Measurements from ENCODE around the gene FOXP1.

FOXP1 gene

DNA sequence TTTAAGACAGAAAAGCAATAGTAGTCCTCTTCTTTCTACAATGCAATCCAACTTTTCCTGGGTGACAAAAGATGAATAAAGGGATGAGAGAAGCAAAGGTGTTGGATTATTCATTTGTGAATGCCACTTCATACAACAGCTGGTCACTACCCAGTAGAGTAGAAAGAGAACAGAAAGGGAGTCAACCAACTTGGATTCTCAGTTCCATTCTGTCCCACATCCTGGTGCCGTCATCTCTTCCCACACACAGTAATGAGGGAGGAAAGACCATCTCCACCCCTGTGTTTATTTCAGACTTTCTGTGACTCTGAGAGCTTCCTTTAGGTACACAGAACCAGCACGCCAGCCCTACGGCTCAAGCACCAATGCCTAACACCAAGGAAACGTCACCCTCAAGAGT, 71.0 kb downstream of the FOXP1 start:
- Histone ChIP-seq H3K9me3 (ENCODE audit: control insufficient read depth in 1 of 2, low read length in 2 of 2) (no peaks in the 10 kb centered on the region), H3K27ac (ENCODE audit: low read depth, low read length) (no peak overlapping the region), H3K9ac (ENCODE audit: low read depth in 1 of 2, low read length in 2 of 2) (no peak overlapping the region), H3K36me3 (ENCODE audit: control insufficient read depth in 1 of 2, insufficient read depth in 2 of 2, low read length in 2 of 2) (no peaks in the 10 kb centered on the region), H3K27me3 (ENCODE audit: control insufficient read depth in 1 of 2, insufficient read depth in 2 of 2, low read length in 2 of 2) (no peaks in the 10 kb centered on the region), H3K4me3 (ENCODE audit: low read depth in 1 of 2, low read length in 2 of 2) (no peak overlapping the region), H3K4me1 (ENCODE audit: control insufficient read depth in 1 of 2, insufficient read depth in 2 of 2, low read length in 2 of 2) (no peaks in the 10 kb centered on the region)

DNA sequence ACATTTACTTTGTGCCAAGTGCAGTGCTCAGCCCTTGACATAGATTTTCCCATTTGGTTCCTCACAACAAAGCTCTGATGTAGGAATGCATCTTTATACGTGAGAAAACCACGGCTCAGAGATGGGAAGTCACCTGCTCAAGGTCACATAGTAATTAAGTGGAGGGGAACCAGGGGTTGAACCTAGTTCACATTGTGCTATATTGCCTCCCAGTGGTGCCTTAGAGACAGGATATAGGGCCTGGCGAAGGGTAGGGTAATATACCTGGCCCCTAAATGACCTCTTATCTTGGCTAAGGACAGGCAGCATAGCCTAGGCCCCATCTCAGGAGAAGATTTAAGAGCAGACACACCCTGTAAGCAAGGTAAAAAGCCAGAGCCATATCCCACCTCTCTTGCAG, 71.5 kb downstream of the FOXP1 start:
- Histone ChIP-seq H3K9me3 (ENCODE audit: control insufficient read depth in 1 of 2, low read length in 2 of 2) (no peaks in the 10 kb centered on the region), H3K27me3 (ENCODE audit: control insufficient read depth in 1 of 2, insufficient read depth in 2 of 2, low read length in 2 of 2) (no peaks in the 10 kb centered on the region), H3K4me1 (ENCODE audit: control insufficient read depth in 1 of 2, insufficient read depth in 2 of 2, low read length in 2 of 2) (no peaks in the 10 kb centered on the region), H3K27ac (ENCODE audit: low read depth, low read length) (no peak overlapping the region), H3K9ac (ENCODE audit: low read depth in 1 of 2, low read length in 2 of 2) (no peak overlapping the region), H3K4me3 (ENCODE audit: low read depth in 1 of 2, low read length in 2 of 2) (no peak overlapping the region), H3K36me3 (ENCODE audit: control insufficient read depth in 1 of 2, insufficient read depth in 2 of 2, low read length in 2 of 2) (no peaks in the 10 kb centered on the region)

DNA sequence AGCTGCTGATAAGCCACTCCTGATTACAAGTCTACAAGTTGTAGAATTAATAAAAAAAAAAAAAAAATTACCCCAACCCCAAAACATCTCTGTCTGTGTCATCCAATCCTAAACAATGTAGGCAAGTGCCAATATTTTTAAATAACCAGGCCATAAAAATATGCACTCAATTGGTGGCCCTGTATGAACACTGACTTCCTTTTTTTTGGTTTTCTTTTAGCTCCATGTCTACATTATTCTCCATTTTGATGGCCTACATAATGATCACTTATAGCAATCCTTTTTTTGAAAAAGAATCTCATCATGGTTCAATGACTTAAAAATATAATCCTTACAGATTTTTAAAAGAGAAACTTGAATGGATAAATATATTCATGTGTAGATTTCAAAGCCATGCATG, 72.1 kb downstream of the FOXP1 start:
- Histone ChIP-seq H3K36me3 (ENCODE audit: control insufficient read depth in 1 of 2, insufficient read depth in 2 of 2, low read length in 2 of 2) (no peaks in the 10 kb centered on the region), H3K27me3 (ENCODE audit: control insufficient read depth in 1 of 2, insufficient read depth in 2 of 2, low read length in 2 of 2) (no peaks in the 10 kb centered on the region), H3K4me1 (ENCODE audit: control insufficient read depth in 1 of 2, insufficient read depth in 2 of 2, low read length in 2 of 2) (no peaks in the 10 kb centered on the region), H3K9me3 (ENCODE audit: control insufficient read depth in 1 of 2, low read length in 2 of 2) (no peaks in the 10 kb centered on the region), H3K9ac (ENCODE audit: low read depth in 1 of 2, low read length in 2 of 2) (no peak overlapping the region), H3K27ac (ENCODE audit: low read depth, low read length) (no peak overlapping the region), H3K4me3 (ENCODE audit: low read depth in 1 of 2, low read length in 2 of 2) (no peak overlapping the region)

DNA sequence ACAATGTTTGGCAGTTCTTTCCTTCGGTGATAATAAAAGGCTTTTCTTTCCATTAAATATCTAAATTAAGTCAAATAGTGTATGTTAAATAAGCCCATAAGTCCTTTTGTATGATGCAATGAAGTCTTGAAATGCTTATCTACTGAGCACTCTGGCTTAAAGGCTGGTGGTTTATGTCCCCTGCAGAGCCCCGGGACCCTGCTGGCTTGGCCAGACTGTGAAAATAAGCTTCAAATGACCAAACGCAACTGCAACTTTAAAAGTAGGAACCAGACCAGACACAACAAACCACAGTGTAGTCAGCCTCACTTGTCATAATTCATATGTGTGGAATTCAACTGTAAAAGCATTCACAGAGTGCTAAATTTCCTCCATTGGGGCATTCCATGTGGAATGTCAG, 72.5 kb downstream of the FOXP1 start:
- H3K9me3 ChIP-seq (ENCODE audit: control insufficient read depth in 1 of 2, low read length in 2 of 2) = no peaks in the 10 kb centered on the region
- H3K4me1 ChIP-seq (ENCODE audit: control insufficient read depth in 1 of 2, insufficient read depth in 2 of 2, low read length in 2 of 2) = no peaks in the 10 kb centered on the region
- H3K9ac ChIP-seq (ENCODE audit: low read depth in 1 of 2, low read length in 2 of 2) = no peak overlapping the region
- H3K27ac ChIP-seq (ENCODE audit: low read depth, low read length) = no peak overlapping the region
- no peaks in the 10 kb centered on the region for H3K36me3 ChIP-seq (ENCODE audit: control insufficient read depth in 1 of 2, insufficient read depth in 2 of 2, low read length in 2 of 2)
- no peak overlapping the region for H3K4me3 ChIP-seq (ENCODE audit: low read depth in 1 of 2, low read length in 2 of 2)
- no peaks in the 10 kb centered on the region for H3K27me3 ChIP-seq (ENCODE audit: control insufficient read depth in 1 of 2, insufficient read depth in 2 of 2, low read length in 2 of 2)

DNA sequence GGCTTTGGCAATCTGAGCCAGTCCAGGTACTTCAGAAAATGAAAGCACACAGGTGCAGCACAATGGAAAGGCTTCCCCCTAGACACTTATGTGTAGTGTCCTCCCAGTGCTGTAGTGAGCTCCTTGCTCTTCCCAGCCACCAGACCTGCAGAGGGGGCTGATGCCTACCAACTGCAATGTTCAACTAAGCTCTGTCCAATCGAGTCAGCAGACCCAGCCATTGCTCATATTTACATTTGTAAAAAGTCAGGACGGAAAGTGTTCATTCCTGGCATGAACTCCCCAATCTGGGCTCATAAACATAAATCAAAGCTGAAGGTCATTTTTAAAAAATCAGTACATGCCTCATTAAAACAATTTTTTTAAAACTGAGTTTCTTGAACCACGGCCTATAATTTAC, 73.0 kb downstream of the FOXP1 start:
- no peak overlapping the region for H3K9ac ChIP-seq (ENCODE audit: low read depth in 1 of 2, low read length in 2 of 2)
- H3K4me1 ChIP-seq (ENCODE audit: control insufficient read depth in 1 of 2, insufficient read depth in 2 of 2, low read length in 2 of 2) = no peaks in the 10 kb centered on the region
- no peaks in the 10 kb centered on the region for H3K36me3 ChIP-seq (ENCODE audit: control insufficient read depth in 1 of 2, insufficient read depth in 2 of 2, low read length in 2 of 2)
- H3K4me3 ChIP-seq (ENCODE audit: low read depth in 1 of 2, low read length in 2 of 2) = no peak overlapping the region
- H3K27me3 ChIP-seq (ENCODE audit: control insufficient read depth in 1 of 2, insufficient read depth in 2 of 2, low read length in 2 of 2) = no peaks in the 10 kb centered on the region
- no peak overlapping the region for H3K27ac ChIP-seq (ENCODE audit: low read depth, low read length)
- H3K9me3 ChIP-seq (ENCODE audit: control insufficient read depth in 1 of 2, low read length in 2 of 2) = no peaks in the 10 kb centered on the region

DNA sequence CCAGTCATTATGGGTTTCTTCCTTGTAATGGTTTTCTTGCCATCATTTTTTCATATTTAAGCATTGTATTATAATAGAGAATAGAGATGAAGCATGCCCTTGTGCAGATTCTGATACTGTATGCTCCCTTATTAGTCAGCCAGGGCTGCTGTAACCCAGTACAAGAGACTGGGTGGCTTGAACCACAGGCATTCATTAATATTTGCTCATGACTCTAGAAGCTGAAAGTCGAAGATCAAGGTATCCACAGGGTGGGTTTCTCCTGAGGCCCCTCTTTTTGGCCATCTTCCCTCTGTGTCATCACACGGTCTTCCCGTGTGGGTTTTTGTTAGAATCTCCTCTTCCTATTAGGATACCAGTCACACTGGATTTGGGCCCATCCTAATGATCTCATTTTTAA, 74.5 kb downstream of the FOXP1 start:
- no peak overlapping the region for H3K27ac ChIP-seq (ENCODE audit: low read depth, low read length)
- H3K36me3 ChIP-seq (ENCODE audit: control insufficient read depth in 1 of 2, insufficient read depth in 2 of 2, low read length in 2 of 2) = no peaks in the 10 kb centered on the region
- H3K4me1 ChIP-seq (ENCODE audit: control insufficient read depth in 1 of 2, insufficient read depth in 2 of 2, low read length in 2 of 2) = no peaks in the 10 kb centered on the region
- no peak overlapping the region for H3K9ac ChIP-seq (ENCODE audit: low read depth in 1 of 2, low read length in 2 of 2)
- H3K27me3 ChIP-seq (ENCODE audit: control insufficient read depth in 1 of 2, insufficient read depth in 2 of 2, low read length in 2 of 2) = no peaks in the 10 kb centered on the region
- H3K4me3 ChIP-seq (ENCODE audit: low read depth in 1 of 2, low read length in 2 of 2) = no peak overlapping the region
- H3K9me3 ChIP-seq (ENCODE audit: control insufficient read depth in 1 of 2, low read length in 2 of 2) = no peaks in the 10 kb centered on the region

DNA sequence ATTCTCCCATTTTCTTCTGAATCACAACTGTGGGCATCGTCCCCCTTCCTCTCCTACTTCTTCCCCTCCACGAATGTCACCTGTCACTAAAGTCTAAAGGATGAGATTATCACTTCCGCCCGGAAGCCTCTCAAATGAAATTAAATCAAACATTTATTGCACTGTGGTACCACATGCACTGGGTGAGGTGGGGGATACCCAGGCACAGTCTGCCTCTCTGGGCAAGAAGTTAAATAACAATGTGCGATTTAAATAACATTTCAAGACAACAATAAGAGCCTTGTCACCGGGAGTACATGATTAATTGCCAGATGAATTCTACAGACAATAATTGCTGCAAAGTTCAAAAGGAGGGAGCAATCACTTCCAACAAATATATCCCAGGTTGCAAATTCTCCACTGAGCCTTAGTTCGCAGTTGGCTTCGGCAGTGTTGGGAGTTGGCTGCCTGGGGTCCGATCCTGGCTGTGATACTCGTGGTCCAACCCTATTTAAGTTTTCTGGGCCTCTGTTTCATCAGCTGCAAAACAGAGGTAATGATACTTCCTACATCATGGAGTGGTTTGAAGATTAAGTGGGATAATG, 77.7 kb downstream of the FOXP1 start:
- H3K9me3 ChIP-seq (ENCODE audit: control insufficient read depth in 1 of 2, low read length in 2 of 2) = no peaks in the 10 kb centered on the region

DNA sequence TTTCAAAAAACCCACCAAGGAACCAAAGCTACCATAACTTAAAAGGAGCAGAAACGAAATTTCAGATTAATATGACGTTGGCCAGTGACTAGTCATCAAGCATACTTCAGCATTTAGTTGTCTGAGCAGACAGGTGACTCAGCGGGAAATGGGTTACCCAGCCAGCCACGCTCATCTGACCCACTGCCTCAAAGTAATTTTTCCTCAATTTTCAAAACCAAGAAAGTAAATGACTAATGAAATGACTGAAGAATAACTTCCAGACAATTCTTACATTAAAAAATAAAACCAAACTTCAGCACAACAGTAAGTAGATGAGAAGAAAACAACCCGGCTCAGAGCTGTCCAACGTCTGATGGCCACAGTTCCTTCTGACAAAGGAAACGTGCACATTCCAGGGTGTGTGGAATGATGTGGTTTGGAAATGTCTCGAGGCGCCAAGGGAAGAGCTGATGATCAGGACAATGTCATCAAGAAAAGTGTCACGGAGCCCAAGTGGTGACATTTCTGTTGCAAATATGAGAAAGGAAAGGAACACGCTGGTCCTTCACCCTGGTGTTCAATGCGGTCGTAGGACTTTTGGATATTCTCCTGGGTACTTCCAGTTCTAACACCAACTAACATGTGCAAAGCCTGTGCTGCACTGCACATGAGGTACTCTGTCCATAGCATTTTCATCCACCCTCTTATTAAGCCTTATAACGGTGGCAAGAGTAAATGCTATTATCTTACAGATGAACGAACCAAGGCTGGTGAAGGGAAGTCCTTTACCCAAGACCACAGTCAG, 79.1 kb downstream of the FOXP1 start:
- Histone ChIP-seq H3K36me3 (ENCODE audit: control insufficient read depth in 1 of 2, insufficient read depth in 2 of 2, low read length in 2 of 2) (no peaks in the 10 kb centered on the region), H3K27me3 (ENCODE audit: control insufficient read depth in 1 of 2, insufficient read depth in 2 of 2, low read length in 2 of 2) (no peaks in the 10 kb centered on the region), H3K4me3 (ENCODE audit: low read depth in 1 of 2, low read length in 2 of 2) (no peak overlapping the region), H3K27ac (ENCODE audit: low read depth, low read length) (no peak overlapping the region), H3K4me1 (ENCODE audit: control insufficient read depth in 1 of 2, insufficient read depth in 2 of 2, low read length in 2 of 2) (no peaks in the 10 kb centered on the region), H3K9me3 (ENCODE audit: control insufficient read depth in 1 of 2, low read length in 2 of 2) (no peaks in the 10 kb centered on the region), H3K9ac (ENCODE audit: low read depth in 1 of 2, low read length in 2 of 2) (no peak overlapping the region)

More for the DNA sequence above, 77.7 kb downstream of the FOXP1 start:
- Histone ChIP-seq H3K36me3 (ENCODE audit: control insufficient read depth in 1 of 2, insufficient read depth in 2 of 2, low read length in 2 of 2) (no peaks in the 10 kb centered on the region), H3K9ac (ENCODE audit: low read depth in 1 of 2, low read length in 2 of 2) (no peak overlapping the region), H3K4me1 (ENCODE audit: control insufficient read depth in 1 of 2, insufficient read depth in 2 of 2, low read length in 2 of 2) (no peaks in the 10 kb centered on the region), H3K4me3 (ENCODE audit: low read depth in 1 of 2, low read length in 2 of 2) (no peak overlapping the region), H3K27ac (ENCODE audit: low read depth, low read length) (no peak overlapping the region), H3K27me3 (ENCODE audit: control insufficient read depth in 1 of 2, insufficient read depth in 2 of 2, low read length in 2 of 2) (no peaks in the 10 kb centered on the region)

DNA sequence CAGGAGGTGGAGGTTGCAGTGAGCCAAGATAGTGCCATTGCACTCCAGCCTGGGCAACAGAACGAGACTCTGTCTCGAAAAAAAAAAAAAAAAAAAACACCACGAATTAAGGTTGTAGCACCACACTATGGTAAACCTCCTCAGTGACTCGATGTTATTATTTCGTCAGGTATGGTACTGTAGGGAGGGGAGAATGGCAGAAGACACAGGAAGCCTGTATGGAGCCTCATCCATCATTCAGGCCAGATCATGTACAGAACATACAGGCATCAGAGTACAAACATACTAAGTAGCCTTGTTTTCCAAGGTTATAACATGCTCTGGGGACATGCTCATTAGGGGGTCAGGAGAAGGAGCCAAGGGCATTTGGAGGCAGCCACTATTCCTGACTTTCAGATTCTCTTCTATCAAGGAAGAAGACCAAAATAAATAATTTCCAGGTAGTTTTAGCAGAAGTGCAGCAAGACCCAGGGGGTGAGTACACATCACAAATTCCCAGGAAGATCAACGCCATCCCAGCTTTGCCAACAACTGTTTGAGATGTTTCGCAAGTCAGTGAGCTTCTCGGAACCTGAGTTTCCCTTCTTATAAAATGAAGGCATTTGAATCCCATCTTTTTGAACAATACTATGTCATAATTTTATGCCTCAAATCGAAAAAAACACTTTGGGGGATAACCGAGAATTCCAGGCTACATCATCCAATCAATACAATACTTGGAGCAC, 79.8 kb downstream of the FOXP1 start:
- no peaks in the 10 kb centered on the region for H3K4me1 ChIP-seq (ENCODE audit: control insufficient read depth in 1 of 2, insufficient read depth in 2 of 2, low read length in 2 of 2)
- H3K36me3 ChIP-seq (ENCODE audit: control insufficient read depth in 1 of 2, insufficient read depth in 2 of 2, low read length in 2 of 2) = no peaks in the 10 kb centered on the region
- H3K9me3 ChIP-seq (ENCODE audit: control insufficient read depth in 1 of 2, low read length in 2 of 2) = no peaks in the 10 kb centered on the region
- H3K27ac ChIP-seq (ENCODE audit: low read depth, low read length) = no peak overlapping the region
- H3K9ac ChIP-seq (ENCODE audit: low read depth in 1 of 2, low read length in 2 of 2) = no peak overlapping the region
- H3K27me3 ChIP-seq (ENCODE audit: control insufficient read depth in 1 of 2, insufficient read depth in 2 of 2, low read length in 2 of 2) = no peaks in the 10 kb centered on the region
- H3K4me3 ChIP-seq (ENCODE audit: low read depth in 1 of 2, low read length in 2 of 2) = no peak overlapping the region

DNA sequence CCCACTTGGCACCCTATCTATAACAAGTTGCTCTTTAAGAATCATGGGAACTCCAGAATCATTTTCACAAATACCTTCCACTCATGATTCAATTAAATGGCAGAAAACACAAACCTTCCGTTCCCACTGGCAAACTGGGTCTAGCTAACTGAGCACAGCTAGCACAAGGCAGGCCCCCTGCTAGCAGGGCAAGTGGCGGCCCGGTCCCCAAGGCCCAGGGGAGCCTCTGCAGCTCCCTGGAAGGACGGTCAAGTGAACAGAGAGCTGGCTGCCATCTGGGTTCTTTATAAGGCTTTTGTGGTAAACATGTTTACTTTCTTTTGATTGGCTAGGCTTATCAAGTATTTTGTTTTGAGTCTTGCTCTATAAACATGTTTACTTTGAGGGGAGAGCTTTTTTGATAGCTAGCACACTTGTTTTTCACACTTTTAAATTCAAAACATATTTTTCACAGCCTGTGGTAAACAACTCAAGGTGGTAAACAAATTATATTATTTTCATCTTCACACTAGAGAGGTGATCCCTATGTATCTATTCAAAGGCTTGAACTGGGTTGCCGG, 81.4 kb downstream of the FOXP1 start:
- Histone ChIP-seq H3K9me3 (ENCODE audit: control insufficient read depth in 1 of 2, low read length in 2 of 2) (no peaks in the 10 kb centered on the region), H3K27ac (ENCODE audit: low read depth, low read length) (no peak overlapping the region), H3K4me3 (ENCODE audit: low read depth in 1 of 2, low read length in 2 of 2) (no peak overlapping the region), H3K4me1 (ENCODE audit: control insufficient read depth in 1 of 2, insufficient read depth in 2 of 2, low read length in 2 of 2) (no peaks in the 10 kb centered on the region), H3K9ac (ENCODE audit: low read depth in 1 of 2, low read length in 2 of 2) (no peak overlapping the region), H3K27me3 (ENCODE audit: control insufficient read depth in 1 of 2, insufficient read depth in 2 of 2, low read length in 2 of 2) (no peaks in the 10 kb centered on the region), H3K36me3 (ENCODE audit: control insufficient read depth in 1 of 2, insufficient read depth in 2 of 2, low read length in 2 of 2) (no peaks in the 10 kb centered on the region)

All from duodenal mucosa (tissue), 2 donors.